Measurements from ENCODE around the gene BTBD10. TPM values are rescaled to one million over a fixed set of nuclear protein-coding genes. Genes with fewer than 3 reads are reported as not detected.

The BTBD10 gene
- total RNA-seq, 1 experiment from 2014 or later = 23.3 TPM

- no peak overlapping the region for H3K27ac ChIP-seq (ENCODE audit: insufficient read length, low read depth, low read length)
- H3K23me2 ChIP-seq (ENCODE audit: insufficient read length, low read depth, low read length, poor library complexity, severe bottlenecking) = no peaks in the 10 kb centered on the region
- H2AFZ ChIP-seq (ENCODE audit: low read length) = no peak overlapping the region
- H4K5ac ChIP-seq (ENCODE audit: insufficient read length, low read depth, low read length) = no peak overlapping the region
- no peak overlapping the region for H2BK120ac ChIP-seq (ENCODE audit: low read depth, low read length, poor library complexity, severe bottlenecking)
- H3K4me1 ChIP-seq (ENCODE audit: insufficient read depth, low read length) = no peaks in the 10 kb centered on the region
- DNase-seq = no peak
- no peak overlapping the region for H2BK12ac ChIP-seq (ENCODE audit: insufficient read length, low read depth, low read length)
- H2BK20ac ChIP-seq (ENCODE audit: low read depth, low read length, poor library complexity, severe bottlenecking) = no peak overlapping the region
- no peaks in the 10 kb centered on the region for H3K79me2 ChIP-seq (ENCODE audit: insufficient read depth, low read length)
- Mint-ChIP-seq H3K4me1 (peaks cover 0 to 6% of the 10 kb centered on the region in 2 experiments; a peak in 2 of 4 replicates), H3K27me3 (ENCODE audit: low read depth) (peaks cover 10% of the 10 kb centered on the region), H3K4me3 (no peak overlapping the region), H3K9me3 (no peaks in the 10 kb centered on the region), H3K27ac (no peak overlapping the region), H3K36me3 (ENCODE audit: insufficient read depth in 1 of 3, low read depth in 3 of 3) (no peaks in the 10 kb centered on the region)
- H3K4me2 ChIP-seq (ENCODE audit: insufficient read depth, insufficient read length, low read length) = no peak overlapping the region
- H3K79me1 ChIP-seq (ENCODE audit: insufficient read depth, low read depth, low read length, poor library complexity, severe bottlenecking) = no peaks in the 10 kb centered on the region
- H2BK15ac ChIP-seq (ENCODE audit: low read depth, low read length) = no peak overlapping the region
- no peak overlapping the region for H3K56ac ChIP-seq (ENCODE audit: insufficient read length, low read depth, low read length)
- H4K8ac ChIP-seq (replicated peaks; ENCODE audit: insufficient read length, low read depth, low read length) = no peak overlapping the region
- TF ChIP-seq CTCF (conservative IDR thresholded peaks at IDR 0.05) = no peak
- H3K9me3 ChIP-seq (ENCODE audit: control insufficient read depth, low read depth, low read length) = no peaks in the 10 kb centered on the region
- no peak overlapping the region for H3K18ac ChIP-seq (ENCODE audit: insufficient read length, low read depth, low read length)
- no peak overlapping the region for H3T11ph ChIP-seq (ENCODE audit: low read length)
- no peak overlapping the region for H2AK5ac ChIP-seq (ENCODE audit: insufficient read length, low read length)
- no CpG with 5 or more reads among the region's 5 CpGs for WGBS (ENCODE audit: extremely low coverage, insufficient read length, low lambda C conversion rate)
- H4K20me1 ChIP-seq (ENCODE audit: control insufficient read depth, insufficient read depth, insufficient read length) = no peaks in the 10 kb centered on the region
- H3K27me3 ChIP-seq (ENCODE audit: insufficient read depth, low read length) = no peaks in the 10 kb centered on the region
- no peak overlapping the region for H4K91ac ChIP-seq (ENCODE audit: insufficient read length, low read depth, low read length)
- no peak overlapping the region for H3K4ac ChIP-seq (ENCODE audit: low read depth, low read length)
- no peak overlapping the region for H3K14ac ChIP-seq (ENCODE audit: insufficient read depth, low read length)
- H3K9ac ChIP-seq (ENCODE audit: extremely low read depth, insufficient read length, low read length) = no peak overlapping the region
- no peak overlapping the region for H3K23ac ChIP-seq (ENCODE audit: insufficient read length, low read depth, low read length)
- H2BK5ac ChIP-seq (ENCODE audit: insufficient read length, low read length) = no peak overlapping the region
These were observed 95.0 kb downstream of the BTBD10 start for GRCh38 chr11:13368041-13368446.

All from H9 (cell line).